ENCODE results near the gene ERMAP. TPM values are rescaled to one million over a fixed set of nuclear protein-coding genes. Genes with fewer than 3 reads are reported as not detected.

ERMAP gene
- polyA plus RNA-seq, 1 experiment: 24.4 TPM

DNA sequence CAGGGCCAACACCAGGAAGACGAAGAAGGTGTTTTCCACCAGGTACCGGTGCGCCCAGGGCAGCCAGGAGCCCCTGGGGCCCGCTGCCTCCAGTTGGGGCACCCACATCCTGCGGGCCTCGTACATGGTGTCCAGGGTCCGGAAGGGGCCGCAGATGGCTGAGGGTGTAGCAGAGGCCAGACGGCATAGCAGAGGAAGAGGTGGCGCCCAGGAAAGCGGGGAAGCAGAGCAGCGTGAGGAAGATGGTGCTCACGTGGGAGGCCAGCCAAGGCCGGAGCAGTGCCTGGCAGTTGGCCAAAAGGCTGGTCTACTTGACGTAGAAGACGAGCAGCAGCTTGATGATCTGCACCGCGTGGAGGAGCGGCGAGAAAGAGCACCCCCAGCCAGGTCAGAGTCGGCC lies 69.9 kb downstream of the ERMAP start:
- Histone ChIP-seq H3K36me3 (ENCODE audit: control insufficient read depth, insufficient read depth, low read length) (no peaks in the 10 kb centered on the region), H3K4me3 (ENCODE audit: low read depth, low read length) (no peak overlapping the region), H3K27me3 (ENCODE audit: control insufficient read depth, insufficient read depth, low read length) (peaks cover 3% of the 10 kb centered on the region)
- ChIA-PET CTCF (no interaction called here), POLR2A (interaction anchor here (0.6 kb wide), 1 partner anchor 65 kb away, joined by 10 read pairs; no protein-coding TSS in a partner anchor)
- TF ChIP-seq, protein P1, sequence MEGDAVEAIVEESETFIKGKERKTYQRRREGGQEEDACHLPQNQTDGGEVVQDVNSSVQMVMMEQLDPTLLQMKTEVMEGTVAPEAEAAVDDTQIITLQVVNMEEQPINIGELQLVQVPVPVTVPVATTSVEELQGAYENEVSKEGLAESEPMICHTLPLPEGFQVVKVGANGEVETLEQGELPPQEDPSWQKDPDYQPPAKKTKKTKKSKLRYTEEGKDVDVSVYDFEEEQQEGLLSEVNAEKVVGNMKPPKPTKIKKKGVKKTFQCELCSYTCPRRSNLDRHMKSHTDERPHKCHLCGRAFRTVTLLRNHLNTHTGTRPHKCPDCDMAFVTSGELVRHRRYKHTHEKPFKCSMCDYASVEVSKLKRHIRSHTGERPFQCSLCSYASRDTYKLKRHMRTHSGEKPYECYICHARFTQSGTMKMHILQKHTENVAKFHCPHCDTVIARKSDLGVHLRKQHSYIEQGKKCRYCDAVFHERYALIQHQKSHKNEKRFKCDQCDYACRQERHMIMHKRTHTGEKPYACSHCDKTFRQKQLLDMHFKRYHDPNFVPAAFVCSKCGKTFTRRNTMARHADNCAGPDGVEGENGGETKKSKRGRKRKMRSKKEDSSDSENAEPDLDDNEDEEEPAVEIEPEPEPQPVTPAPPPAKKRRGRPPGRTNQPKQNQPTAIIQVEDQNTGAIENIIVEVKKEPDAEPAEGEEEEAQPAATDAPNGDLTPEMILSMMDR (IDR thresholded peaks at IDR 0.05; ENCODE audit: insufficient read depth, low read depth, low read length): no peak
- no peak for DNase-seq (ENCODE audit: low read depth)

DNA sequence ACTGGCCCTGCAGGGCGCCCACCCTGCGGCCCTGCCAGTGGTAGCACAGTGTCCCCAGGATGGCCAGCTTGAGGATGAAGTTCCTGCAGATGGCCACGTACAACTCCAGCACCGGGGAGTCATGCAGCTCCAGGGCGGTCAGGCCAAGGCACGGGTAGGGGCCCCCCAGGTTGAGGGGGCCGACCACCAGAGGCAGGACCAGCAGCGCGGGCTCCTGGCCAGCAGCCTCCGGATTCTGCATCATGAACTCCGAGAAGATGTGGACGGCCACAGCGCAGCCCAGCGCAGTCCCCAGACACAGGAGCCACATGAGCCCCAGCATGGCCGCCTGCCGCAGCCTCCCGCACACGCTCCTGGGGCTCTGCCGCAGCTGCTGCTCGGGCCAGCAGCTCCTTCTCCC lies 70.4 kb downstream of the ERMAP start:
- Histone ChIP-seq H3K27me3 (ENCODE audit: control insufficient read depth, insufficient read depth, low read length) (peaks cover 5% of the 10 kb centered on the region), H3K4me3 (ENCODE audit: low read depth, low read length) (no peak overlapping the region), H3K36me3 (ENCODE audit: control insufficient read depth, insufficient read depth, low read length) (no peaks in the 10 kb centered on the region)
- DNase-seq (ENCODE audit: low read depth): no peak
- TF ChIP-seq, protein P1 (IDR thresholded peaks at IDR 0.05; ENCODE audit: insufficient read depth, low read depth, low read length): no peak
- POLR2A ChIA-PET: interaction anchor here (0.6 kb wide), 1 partner anchor 66 kb away, joined by 10 read pairs; no protein-coding TSS in a partner anchor
- CTCF ChIA-PET: interaction anchor here (0.8 kb wide), 1 partner anchor 111 kb away, joined by 3 read pairs; no protein-coding TSS in a partner anchor

DNA sequence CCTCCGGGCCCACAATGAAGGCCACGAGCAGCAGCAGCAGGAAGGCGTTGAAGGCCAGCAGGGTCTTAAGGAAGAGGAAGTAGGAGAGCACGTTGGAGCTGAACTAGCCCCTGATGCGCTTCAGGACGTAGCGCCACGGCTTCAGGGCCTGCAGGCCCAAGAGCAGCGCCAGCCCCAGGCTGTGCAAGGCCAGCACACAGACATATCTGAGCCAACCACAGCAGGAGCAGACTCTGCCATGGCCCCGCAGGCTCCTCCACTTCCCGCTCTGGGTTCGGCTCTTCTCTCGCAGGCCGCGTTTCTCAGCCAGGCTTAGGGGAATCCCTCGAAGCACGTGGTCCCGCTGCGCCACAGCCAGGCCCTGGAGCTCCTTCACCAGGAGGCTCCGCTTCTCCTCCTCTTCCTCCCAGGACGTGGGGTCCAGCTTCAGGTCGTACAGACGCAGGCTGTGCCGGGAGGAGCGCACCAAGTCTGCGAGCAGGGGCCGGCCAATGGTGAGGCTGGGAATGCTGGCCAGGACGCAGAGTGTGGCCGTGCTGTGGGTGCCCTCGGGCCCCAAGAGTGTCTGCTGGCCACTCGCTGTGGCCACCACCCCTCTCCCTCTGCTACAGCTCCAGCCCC lies 71.2 kb downstream of the ERMAP start:
- TF ChIP-seq, protein P1 (IDR thresholded peaks at IDR 0.05; ENCODE audit: insufficient read depth, low read depth, low read length): no peak
- Histone ChIP-seq H3K4me3 (ENCODE audit: low read depth, low read length) (no peak overlapping the region), H3K27me3 (ENCODE audit: control insufficient read depth, insufficient read depth, low read length) (peaks cover 5% of the 10 kb centered on the region), H3K36me3 (ENCODE audit: control insufficient read depth, insufficient read depth, low read length) (no peaks in the 10 kb centered on the region)
- POLR2A ChIA-PET: no interaction called here
- CTCF ChIA-PET: interaction anchor here (0.8 kb wide), 1 partner anchor 112 kb away, joined by 3 read pairs; no protein-coding TSS in a partner anchor
- no peak for DNase-seq (ENCODE audit: low read depth)

- POLR2A ChIA-PET: no interaction called here
- CTCF ChIA-PET: interaction anchor here (1.3 kb wide), 1 partner anchor 14 kb away, joined by 4 read pairs; no protein-coding TSS in a partner anchor
- DNase-seq (ENCODE audit: low read depth): no peak
- Histone ChIP-seq H3K27me3 (ENCODE audit: control insufficient read depth, insufficient read depth, low read length) (peaks cover 5% of the 10 kb centered on the region), H3K36me3 (ENCODE audit: control insufficient read depth, insufficient read depth, low read length) (no peaks in the 10 kb centered on the region), H3K4me3 (ENCODE audit: low read depth, low read length) (no peak overlapping the region)
- TF ChIP-seq, protein P1 (IDR thresholded peaks at IDR 0.05; ENCODE audit: insufficient read depth, low read depth, low read length): no peak
Measured at GRCh38 chr1:42889264-42889663, 72.3 kb downstream of the ERMAP start.

- DNase-seq (ENCODE audit: low read depth): no peak
- TF ChIP-seq, protein P1 (IDR thresholded peaks at IDR 0.05; ENCODE audit: insufficient read depth, low read depth, low read length): no peak
- no peak overlapping the region for H3K4me3 ChIP-seq (ENCODE audit: low read depth, low read length)
- ChIA-PET POLR2A (no interaction called here), CTCF (no interaction called here)
- H3K27me3 ChIP-seq (ENCODE audit: control insufficient read depth, insufficient read depth, low read length): peaks cover 5% of the 10 kb centered on the region
- no peaks in the 10 kb centered on the region for H3K36me3 ChIP-seq (ENCODE audit: control insufficient read depth, insufficient read depth, low read length)
Measured at GRCh38 chr1:42891465-42892138, 74.7 kb downstream of the ERMAP start.

Measured in BJ (cell line).